BLaER1 treated with 17β-estradiol and CSF1 and Interleukin-3, amounts not matched to agents 10 nM and 100 nM (cell line): ENCODE data around the gene SCYL1.
A peak's percentile ranks its signal among the peaks of the same experiment; 100 is the strongest.

Experiments
- H3K27ac ChIP-seq, 11 experiments: shearing (Covaris generic); formaldehyde crosslinking; 2 replicates each; pipeline ENCODE4 v1.8.1; 2022
- H3K27me3 ChIP-seq, 11 experiments: shearing (Covaris generic); formaldehyde crosslinking; 2 replicates each; pipeline ENCODE4 v1.8.1; 2022
- H3K36me3 ChIP-seq, 11 experiments: shearing (Covaris generic); formaldehyde crosslinking; 2 replicates each; pipeline ENCODE4 v1.8.1; 2022
- H3K4me1 ChIP-seq, 10 experiments: shearing (Covaris generic); formaldehyde crosslinking; 2 replicates each; pipeline ENCODE4 v1.8.1; 2022
- H3K4me2 ChIP-seq, 11 experiments: shearing (Covaris generic); formaldehyde crosslinking; 2 replicates each; pipeline ENCODE4 v1.8.1; 2022
- H3K4me3 ChIP-seq, 10 experiments: shearing (Covaris generic); formaldehyde crosslinking; 2 replicates each; pipeline ENCODE4 v1.8.1; 2022
- H3K9ac ChIP-seq, 11 experiments: shearing (Covaris generic); formaldehyde crosslinking; 2 replicates each; pipeline ENCODE4 v1.8.1; 2022
- H3K9me3 ChIP-seq, 11 experiments: shearing (Covaris generic); formaldehyde crosslinking; replicated peaks in 1 of 11; 2 replicates each; pipeline ENCODE4 v1.8.1; 2022
- H4K20me1 ChIP-seq, 11 experiments: shearing (Covaris generic); formaldehyde crosslinking; 2 replicates each; pipeline ENCODE4 v1.8.1; 2022
- Cebpa-rat ChIP-seq, 11 experiments: shearing (Covaris generic); IDR thresholded peaks; 2 replicates each; pipeline ENCODE4 v1.8.1; 2022

SCYL1 gene

GRCh38 chr11:65492387-65492636 is 32.6 kb upstream of the SCYL1 start:
- Histone ChIP-seq H3K27ac (peak overlapping the region; percentile 84 to 100 (median 100)), H3K36me3 (no peaks in the 10 kb centered on the region), H3K27me3 (no peaks in the 10 kb centered on the region), H3K9ac (peak overlapping the region; percentile 73 to 86 (median 80)), H3K4me2 (peak overlapping the region; percentile 88 to 97 (median 95)), H4K20me1 (no peaks in the 10 kb centered on the region), H3K9me3 (no peaks in the 10 kb centered on the region), H3K4me3 (peak overlapping the region in 9 of 10 experiments; percentile 7 to 55 (median 33); a peak in 16 of 20 replicates), H3K4me1 (peaks cover 90 to 98% (median 94%) of the 10 kb centered on the region in 10 experiments)
- TF ChIP-seq Cebpa-rat (IDR thresholded peaks at IDR 0.05) = no peak

GRCh38 chr11:65492637-65493366 is 32.1 kb upstream of the SCYL1 start:
- Histone ChIP-seq H3K4me2 (peak overlapping the region; percentile 88 to 97 (median 95)), H3K36me3 (no peaks in the 10 kb centered on the region), H3K27me3 (no peaks in the 10 kb centered on the region), H3K4me3 (peak overlapping the region; percentile 7 to 55 (median 38); a peak in 16 of 20 replicates), H3K27ac (peak overlapping the region; percentile 84 to 100 (median 100)), H3K9me3 (no peaks in the 10 kb centered on the region), H4K20me1 (no peaks in the 10 kb centered on the region), H3K9ac (peak overlapping the region; percentile 73 to 86 (median 80)), H3K4me1 (peaks cover 87 to 93% (median 91%) of the 10 kb centered on the region in 10 experiments)
- TF ChIP-seq Cebpa-rat (IDR thresholded peaks at IDR 0.05) = no peak

GRCh38 chr11:65493367-65494176 is 31.3 kb upstream of the SCYL1 start:
- no peaks in the 10 kb centered on the region for H3K9me3 ChIP-seq
- peak overlapping the region; percentile 88 to 97 (median 95) for H3K4me2 ChIP-seq
- peak overlapping the region; percentile 84 to 100 (median 100) for H3K27ac ChIP-seq
- H3K36me3 ChIP-seq = no peaks in the 10 kb centered on the region
- H3K4me1 ChIP-seq = peaks cover 79 to 93% (median 89%) of the 10 kb centered on the region in 10 experiments
- H3K9ac ChIP-seq = peak overlapping the region; percentile 73 to 86 (median 80)
- H3K4me3 ChIP-seq = peak overlapping the region; percentile 7 to 55 (median 38); a peak in 16 of 20 replicates
- no peaks in the 10 kb centered on the region for H3K27me3 ChIP-seq
- no peak for TF ChIP-seq Cebpa-rat (IDR thresholded peaks at IDR 0.05)
- no peaks in the 10 kb centered on the region for H4K20me1 ChIP-seq

GRCh38 chr11:65496304-65497140 is 28.4 kb upstream of the SCYL1 start:
- peaks cover 50 to 64% (median 59%) of the 10 kb centered on the region in 10 experiments for H3K4me1 ChIP-seq
- H3K4me2 ChIP-seq = peak overlapping the region; percentile 89 to 97 (median 95)
- peak overlapping the region; percentile 94 to 100 (median 100) for H3K27ac ChIP-seq
- TF ChIP-seq Cebpa-rat (IDR thresholded peaks at IDR 0.05) = no peak
- peaks cover 0 to 4% (median 0%) of the 10 kb centered on the region in 11 experiments; a peak in 4 of 22 replicates for H3K9me3 ChIP-seq
- peaks cover 22 to 25% (median 23%) of the 10 kb centered on the region in 11 experiments for H4K20me1 ChIP-seq
- peak overlapping the region; percentile 88 to 100 (median 94) for H3K9ac ChIP-seq
- H3K27me3 ChIP-seq = no peaks in the 10 kb centered on the region
- H3K36me3 ChIP-seq = peaks cover 12 to 17% (median 15%) of the 10 kb centered on the region in 11 experiments
- H3K4me3 ChIP-seq = peak overlapping the region; percentile 48 to 65 (median 56)

- Histone ChIP-seq H4K20me1 (peaks cover 31 to 34% (median 32%) of the 10 kb centered on the region in 11 experiments), H3K4me3 (peak overlapping the region; percentile 77 to 94 (median 90)), H3K4me2 (peak overlapping the region; percentile 89 to 100 (median 97)), H3K27me3 (no peaks in the 10 kb centered on the region), H3K9ac (peak overlapping the region; percentile 95 to 100 (median 98)), H3K4me1 (peaks cover 41 to 55% (median 50%) of the 10 kb centered on the region in 10 experiments), H3K27ac (peak overlapping the region; percentile 94 to 100 (median 100)), H3K36me3 (peaks cover 21 to 26% (median 23%) of the 10 kb centered on the region in 11 experiments), H3K9me3 (peaks cover 0 to 4% (median 0%) of the 10 kb centered on the region in 11 experiments; a peak in 5 of 22 replicates)
- peak in 7 of 11 experiments; percentile 32 to 70 (median 52); a peak in 7 of 22 replicates for TF ChIP-seq Cebpa-rat (IDR thresholded peaks at IDR 0.05)
Measured at GRCh38 chr11:65497141-65498041, 27.5 kb upstream of the SCYL1 start.

- H3K4me1 ChIP-seq = peaks cover 37 to 47% (median 44%) of the 10 kb centered on the region in 10 experiments
- peak overlapping the region; percentile 95 to 100 (median 98) for H3K9ac ChIP-seq
- H3K9me3 ChIP-seq = peaks cover 0 to 10% (median 0%) of the 10 kb centered on the region in 11 experiments; a peak in 5 of 22 replicates
- peak; percentile 69 to 98 (median 85); a peak in 21 of 22 replicates for TF ChIP-seq Cebpa-rat (IDR thresholded peaks at IDR 0.05)
- H3K4me3 ChIP-seq = peak overlapping the region; percentile 77 to 94 (median 90)
- H3K4me2 ChIP-seq = peak overlapping the region; percentile 86 to 100 (median 97)
- H3K27ac ChIP-seq = peak overlapping the region; percentile 94 to 100 (median 100)
- H3K27me3 ChIP-seq = no peaks in the 10 kb centered on the region
- H3K36me3 ChIP-seq = peaks cover 29 to 34% (median 31%) of the 10 kb centered on the region in 11 experiments
- H4K20me1 ChIP-seq = peaks cover 39 to 42% (median 40%) of the 10 kb centered on the region in 11 experiments
Measured at GRCh38 chr11:65498042-65498726, 26.7 kb upstream of the SCYL1 start.

- peak overlapping the region; percentile 94 to 100 (median 100) for H3K27ac ChIP-seq
- H3K9ac ChIP-seq = peak overlapping the region; percentile 95 to 100 (median 98)
- peaks cover 0 to 10% (median 0%) of the 10 kb centered on the region in 11 experiments; a peak in 5 of 22 replicates for H3K9me3 ChIP-seq
- H3K4me3 ChIP-seq = peak overlapping the region; percentile 77 to 94 (median 90)
- peaks cover 43 to 47% (median 45%) of the 10 kb centered on the region in 11 experiments for H4K20me1 ChIP-seq
- H3K4me2 ChIP-seq = peak overlapping the region; percentile 86 to 100 (median 97)
- H3K27me3 ChIP-seq = no peaks in the 10 kb centered on the region
- H3K4me1 ChIP-seq = peaks cover 33 to 42% (median 39%) of the 10 kb centered on the region in 10 experiments
- H3K36me3 ChIP-seq = peaks cover 34 to 39% (median 36%) of the 10 kb centered on the region in 11 experiments
- no peak; a peak in 3 of 22 replicates for TF ChIP-seq Cebpa-rat (IDR thresholded peaks at IDR 0.05)
Measured at GRCh38 chr11:65498727-65498976, 26.2 kb upstream of the SCYL1 start.
